Measurements from ENCODE around the gene UVRAG.

UVRAG gene

DNA sequence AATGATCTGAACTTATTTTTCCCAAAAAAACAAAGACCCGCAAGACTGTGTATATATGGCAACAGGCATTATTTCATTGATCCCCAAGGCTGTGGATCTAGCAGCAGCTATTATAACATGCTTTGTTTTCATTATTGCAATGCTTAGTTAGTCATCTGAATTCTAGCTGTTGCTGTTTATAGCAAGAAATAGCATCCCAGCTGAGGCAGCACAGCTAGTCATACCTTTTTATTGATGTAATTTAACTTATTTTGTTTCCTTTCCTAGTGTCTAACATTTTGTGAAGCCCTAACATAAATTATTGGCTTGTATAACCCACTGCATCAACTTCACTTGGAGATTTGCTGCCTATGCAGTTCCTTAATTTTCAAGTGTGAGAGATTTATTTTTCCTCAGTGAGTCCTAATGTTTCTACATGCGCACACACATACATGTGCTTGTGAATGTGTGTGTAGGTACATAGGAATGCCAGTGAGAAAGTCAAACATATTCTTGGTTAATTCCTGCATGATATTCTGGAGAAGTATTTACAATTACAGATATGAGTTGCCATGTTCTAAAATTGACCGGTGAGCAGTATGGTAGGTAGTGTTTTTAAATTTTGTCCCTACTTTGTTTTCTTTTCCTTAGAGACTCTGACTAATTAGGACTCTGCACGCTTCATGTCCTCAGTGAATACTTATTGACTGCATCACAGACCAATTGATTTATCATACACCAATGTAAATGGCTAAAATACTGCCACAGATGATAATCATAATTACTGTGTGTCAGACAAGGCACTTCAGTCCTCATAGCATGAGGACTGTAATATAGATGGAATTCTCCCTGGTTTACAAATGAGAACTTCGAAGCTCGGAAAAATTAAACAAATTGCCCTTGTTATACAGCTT lies 272.0 kb downstream of the UVRAG start:
- H3K27me3 ChIP-seq (ENCODE audit: control insufficient read depth in 2 of 2, insufficient read depth in 2 of 2, low read length in 2 of 2) = no peaks in the 10 kb centered on the region
- no peak overlapping the region for H3K9ac ChIP-seq (ENCODE audit: low read depth in 1 of 2, low read length in 2 of 2)
- no peaks in the 10 kb centered on the region for H3K9me3 ChIP-seq (ENCODE audit: control insufficient read depth in 2 of 2, low read length in 2 of 2)
- H3K4me3 ChIP-seq (ENCODE audit: low read length in 2 of 2) = no peak overlapping the region
- peaks cover 0 to 3% of the 10 kb centered on the region in 2 donors for H3K36me3 ChIP-seq (ENCODE audit: control insufficient read depth in 2 of 2, insufficient read depth in 2 of 2, low read length in 2 of 2)
- H3K27ac ChIP-seq (ENCODE audit: low read depth in 2 of 2, low read length in 2 of 2) = no peak overlapping the region
- peaks cover 0 to 3% of the 10 kb centered on the region in 2 donors for H3K4me1 ChIP-seq (ENCODE audit: control insufficient read depth in 2 of 2, insufficient read depth in 2 of 2, low read length in 2 of 2)

DNA sequence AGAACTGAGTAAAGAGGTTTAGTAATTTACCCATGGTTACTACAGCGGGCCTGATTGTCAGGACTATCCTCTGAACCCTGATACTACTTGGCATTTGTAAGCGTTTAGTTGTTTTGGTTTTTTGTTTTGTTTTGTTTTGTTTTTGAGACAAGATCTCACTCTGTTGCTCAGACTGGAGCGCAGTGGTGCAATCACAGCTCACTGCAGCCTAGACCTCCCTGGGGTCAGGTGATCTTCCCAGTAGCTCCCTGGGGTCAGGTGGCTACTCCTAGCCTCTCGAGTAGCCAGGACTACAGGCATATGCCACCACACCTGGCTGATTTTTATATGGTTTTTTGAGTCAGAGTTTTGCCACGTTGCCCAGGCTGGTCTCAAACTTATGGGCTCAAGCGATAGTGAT lies 272.7 kb downstream of the UVRAG start:
- no peak overlapping the region for H3K27ac ChIP-seq (ENCODE audit: low read depth in 2 of 2, low read length in 2 of 2)
- H3K9ac ChIP-seq (ENCODE audit: low read depth in 1 of 2, low read length in 2 of 2) = no peak overlapping the region
- no peak overlapping the region for H3K4me3 ChIP-seq (ENCODE audit: low read length in 2 of 2)
- no peaks in the 10 kb centered on the region for H3K27me3 ChIP-seq (ENCODE audit: control insufficient read depth in 2 of 2, insufficient read depth in 2 of 2, low read length in 2 of 2)
- H3K4me1 ChIP-seq (ENCODE audit: control insufficient read depth in 2 of 2, insufficient read depth in 2 of 2, low read length in 2 of 2) = peaks cover 0 to 3% of the 10 kb centered on the region in 2 donors
- H3K9me3 ChIP-seq (ENCODE audit: control insufficient read depth in 2 of 2, low read length in 2 of 2) = no peaks in the 10 kb centered on the region
- H3K36me3 ChIP-seq (ENCODE audit: control insufficient read depth in 2 of 2, insufficient read depth in 2 of 2, low read length in 2 of 2) = peaks cover 0 to 3% of the 10 kb centered on the region in 2 donors

DNA sequence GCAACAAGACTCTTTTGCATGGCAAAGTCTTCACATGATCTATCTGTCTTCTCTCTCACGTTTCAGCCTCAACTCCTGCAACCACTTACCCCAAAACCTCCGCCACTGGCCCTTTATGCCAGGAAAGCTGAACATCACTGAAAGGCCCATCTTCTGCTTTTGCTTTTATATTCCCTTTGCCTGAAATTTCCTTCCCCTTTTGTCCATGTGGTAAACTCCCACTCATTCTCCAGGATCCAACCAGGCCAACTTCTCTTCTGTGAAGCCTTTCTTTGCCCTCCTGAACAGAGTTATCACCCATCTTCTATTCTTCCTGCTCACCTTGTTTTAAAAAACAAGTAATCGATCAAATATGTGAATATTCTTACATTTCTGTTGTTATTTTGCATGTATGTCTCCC lies 273.5 kb downstream of the UVRAG start:
- Histone ChIP-seq H3K27ac (ENCODE audit: low read depth in 2 of 2, low read length in 2 of 2) (no peak overlapping the region), H3K4me3 (ENCODE audit: low read length in 2 of 2) (no peak overlapping the region), H3K27me3 (ENCODE audit: control insufficient read depth in 2 of 2, insufficient read depth in 2 of 2, low read length in 2 of 2) (no peaks in the 10 kb centered on the region), H3K9me3 (ENCODE audit: control insufficient read depth in 2 of 2, low read length in 2 of 2) (no peaks in the 10 kb centered on the region), H3K4me1 (ENCODE audit: control insufficient read depth in 2 of 2, insufficient read depth in 2 of 2, low read length in 2 of 2) (peaks cover 0 to 3% of the 10 kb centered on the region in 2 donors), H3K36me3 (ENCODE audit: control insufficient read depth in 2 of 2, insufficient read depth in 2 of 2, low read length in 2 of 2) (peaks cover 0 to 3% of the 10 kb centered on the region in 2 donors), H3K9ac (ENCODE audit: low read depth in 1 of 2, low read length in 2 of 2) (no peak overlapping the region)

DNA sequence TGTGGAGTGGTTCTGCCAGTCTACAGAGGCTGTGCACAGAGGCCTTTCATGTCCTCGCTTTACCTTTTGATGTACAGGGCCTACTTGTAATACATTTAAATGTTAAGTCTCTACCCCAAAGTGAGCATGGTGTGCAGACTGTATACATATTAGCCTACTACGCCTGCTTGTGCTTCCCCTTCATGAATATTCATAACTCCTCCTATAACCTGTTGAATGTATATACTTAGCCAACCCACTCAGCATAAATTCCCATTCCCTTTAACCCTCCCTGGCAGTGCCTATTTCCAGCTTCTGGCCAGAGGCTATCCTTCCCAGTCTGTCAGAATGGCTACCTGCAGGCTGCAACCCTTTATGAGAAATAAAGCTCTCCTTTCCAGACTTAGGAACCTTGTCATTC lies 275.2 kb downstream of the UVRAG start:
- no peak overlapping the region for H3K4me3 ChIP-seq (ENCODE audit: low read length in 2 of 2)
- no peak overlapping the region for H3K27ac ChIP-seq (ENCODE audit: low read depth in 2 of 2, low read length in 2 of 2)
- H3K9ac ChIP-seq (ENCODE audit: low read depth in 1 of 2, low read length in 2 of 2) = no peak overlapping the region
- H3K36me3 ChIP-seq (ENCODE audit: control insufficient read depth in 2 of 2, insufficient read depth in 2 of 2, low read length in 2 of 2) = peaks cover 0 to 3% of the 10 kb centered on the region in 2 donors
- no peaks in the 10 kb centered on the region for H3K9me3 ChIP-seq (ENCODE audit: control insufficient read depth in 2 of 2, low read length in 2 of 2)
- H3K27me3 ChIP-seq (ENCODE audit: control insufficient read depth in 2 of 2, insufficient read depth in 2 of 2, low read length in 2 of 2) = no peaks in the 10 kb centered on the region
- no peaks in the 10 kb centered on the region for H3K4me1 ChIP-seq (ENCODE audit: control insufficient read depth in 2 of 2, insufficient read depth in 2 of 2, low read length in 2 of 2)

DNA sequence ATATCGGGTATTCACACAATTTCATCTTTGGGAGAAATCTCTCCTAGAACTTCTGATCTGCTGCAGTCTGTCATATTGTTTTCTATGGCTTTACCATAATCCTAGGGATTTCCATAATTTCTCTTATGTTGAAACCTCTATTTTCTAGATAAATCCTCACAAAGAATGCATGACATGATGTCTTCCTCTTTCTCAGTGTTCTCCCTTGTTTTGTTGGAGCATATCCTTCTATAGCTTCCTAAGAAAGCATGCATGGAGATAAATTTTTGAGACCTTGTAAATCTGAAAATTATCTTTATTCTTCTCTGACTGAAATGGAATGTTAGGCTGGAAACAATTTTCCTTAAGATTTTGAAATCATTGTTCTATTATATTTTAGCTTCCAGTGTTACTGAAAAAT lies 275.8 kb downstream of the UVRAG start:
- Histone ChIP-seq H3K4me3 (ENCODE audit: low read length in 2 of 2) (no peak overlapping the region), H3K9ac (ENCODE audit: low read depth in 1 of 2, low read length in 2 of 2) (no peak overlapping the region), H3K27ac (ENCODE audit: low read depth in 2 of 2, low read length in 2 of 2) (no peak overlapping the region), H3K9me3 (ENCODE audit: control insufficient read depth in 2 of 2, low read length in 2 of 2) (no peaks in the 10 kb centered on the region), H3K4me1 (ENCODE audit: control insufficient read depth in 2 of 2, insufficient read depth in 2 of 2, low read length in 2 of 2) (no peaks in the 10 kb centered on the region), H3K36me3 (ENCODE audit: control insufficient read depth in 2 of 2, insufficient read depth in 2 of 2, low read length in 2 of 2) (peaks cover 0 to 3% of the 10 kb centered on the region in 2 donors), H3K27me3 (ENCODE audit: control insufficient read depth in 2 of 2, insufficient read depth in 2 of 2, low read length in 2 of 2) (no peaks in the 10 kb centered on the region)

DNA sequence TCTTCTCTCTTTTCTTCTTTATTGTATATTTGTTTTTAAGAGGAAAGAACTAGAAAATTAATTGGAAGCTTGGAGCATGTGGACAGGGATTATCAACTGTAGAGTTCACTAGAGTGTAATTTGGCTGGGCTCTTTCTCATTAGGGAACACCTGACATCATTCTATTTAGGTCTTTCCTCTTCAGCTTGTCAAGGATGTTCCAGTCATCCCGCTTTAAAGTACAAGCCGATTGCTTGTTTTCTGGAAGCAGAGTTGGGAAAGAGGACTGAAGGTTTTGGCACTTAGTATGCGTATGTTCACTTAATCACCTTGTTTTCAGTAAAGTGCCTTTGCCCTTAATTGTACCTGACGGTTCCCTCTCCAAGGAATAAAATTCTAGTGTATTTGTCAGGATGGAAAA lies 279.7 kb downstream of the UVRAG start:
- no peaks in the 10 kb centered on the region for H3K4me1 ChIP-seq (ENCODE audit: control insufficient read depth in 2 of 2, insufficient read depth in 2 of 2, low read length in 2 of 2)
- H3K9ac ChIP-seq (ENCODE audit: low read depth in 1 of 2, low read length in 2 of 2) = no peak overlapping the region
- H3K9me3 ChIP-seq (ENCODE audit: control insufficient read depth in 2 of 2, low read length in 2 of 2) = no peaks in the 10 kb centered on the region
- H3K36me3 ChIP-seq (ENCODE audit: control insufficient read depth in 2 of 2, insufficient read depth in 2 of 2, low read length in 2 of 2) = peaks cover 0 to 3% of the 10 kb centered on the region in 2 donors
- H3K4me3 ChIP-seq (ENCODE audit: low read length in 2 of 2) = no peak overlapping the region
- no peak overlapping the region for H3K27ac ChIP-seq (ENCODE audit: low read depth in 2 of 2, low read length in 2 of 2)
- no peaks in the 10 kb centered on the region for H3K27me3 ChIP-seq (ENCODE audit: control insufficient read depth in 2 of 2, insufficient read depth in 2 of 2, low read length in 2 of 2)

DNA sequence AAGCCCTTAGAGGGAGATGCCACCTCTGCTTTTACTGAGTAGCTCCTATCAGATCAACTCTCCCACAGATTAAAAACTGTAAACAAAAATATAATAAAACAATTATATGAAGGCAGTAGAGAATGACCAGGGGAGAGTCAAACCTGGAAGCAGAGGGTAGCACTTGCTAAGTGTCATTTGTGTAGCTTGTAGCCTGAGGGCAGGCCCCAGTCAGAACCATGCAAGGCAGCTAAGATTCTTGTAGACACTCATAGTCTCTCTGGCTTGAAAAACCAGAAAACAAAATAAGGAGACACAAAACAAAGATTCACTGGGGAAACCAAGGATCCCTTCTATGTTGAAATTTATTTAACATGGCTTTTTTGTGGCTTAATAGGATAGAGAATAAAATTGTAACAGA lies 280.9 kb downstream of the UVRAG start:
- Histone ChIP-seq H3K9ac (ENCODE audit: low read depth in 1 of 2, low read length in 2 of 2) (no peak overlapping the region), H3K27ac (ENCODE audit: low read depth in 2 of 2, low read length in 2 of 2) (no peak overlapping the region), H3K9me3 (ENCODE audit: control insufficient read depth in 2 of 2, low read length in 2 of 2) (no peaks in the 10 kb centered on the region), H3K4me3 (ENCODE audit: low read length in 2 of 2) (no peak overlapping the region), H3K36me3 (ENCODE audit: control insufficient read depth in 2 of 2, insufficient read depth in 2 of 2, low read length in 2 of 2) (no peaks in the 10 kb centered on the region), H3K4me1 (ENCODE audit: control insufficient read depth in 2 of 2, insufficient read depth in 2 of 2, low read length in 2 of 2) (no peaks in the 10 kb centered on the region), H3K27me3 (ENCODE audit: control insufficient read depth in 2 of 2, insufficient read depth in 2 of 2, low read length in 2 of 2) (no peaks in the 10 kb centered on the region)

DNA sequence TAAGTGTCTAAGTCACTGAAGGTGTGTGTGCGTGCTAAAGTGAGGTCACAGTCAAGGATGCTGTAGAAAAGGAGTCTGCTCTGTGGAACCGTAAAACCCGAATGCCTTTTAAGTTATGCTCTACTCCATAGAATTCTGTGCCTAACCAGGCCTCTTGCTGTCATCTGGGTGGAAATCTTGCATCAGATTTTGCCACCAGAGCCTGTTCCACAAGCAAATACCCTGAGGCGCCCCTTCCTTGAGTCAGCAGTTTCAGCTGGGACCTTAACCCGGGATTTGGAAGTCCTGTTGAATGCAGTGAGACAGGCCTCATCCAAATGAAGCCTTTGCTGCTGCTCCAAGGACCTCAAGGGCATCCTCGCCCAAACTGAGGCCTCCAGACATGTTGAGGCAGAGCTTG lies 281.5 kb downstream of the UVRAG start:
- H3K27me3 ChIP-seq (ENCODE audit: control insufficient read depth in 2 of 2, insufficient read depth in 2 of 2, low read length in 2 of 2) = no peaks in the 10 kb centered on the region
- H3K27ac ChIP-seq (ENCODE audit: low read depth in 2 of 2, low read length in 2 of 2) = no peak overlapping the region
- no peaks in the 10 kb centered on the region for H3K4me1 ChIP-seq (ENCODE audit: control insufficient read depth in 2 of 2, insufficient read depth in 2 of 2, low read length in 2 of 2)
- H3K4me3 ChIP-seq (ENCODE audit: low read length in 2 of 2) = no peak overlapping the region
- no peak overlapping the region for H3K9ac ChIP-seq (ENCODE audit: low read depth in 1 of 2, low read length in 2 of 2)
- no peaks in the 10 kb centered on the region for H3K36me3 ChIP-seq (ENCODE audit: control insufficient read depth in 2 of 2, insufficient read depth in 2 of 2, low read length in 2 of 2)
- no peaks in the 10 kb centered on the region for H3K9me3 ChIP-seq (ENCODE audit: control insufficient read depth in 2 of 2, low read length in 2 of 2)

DNA sequence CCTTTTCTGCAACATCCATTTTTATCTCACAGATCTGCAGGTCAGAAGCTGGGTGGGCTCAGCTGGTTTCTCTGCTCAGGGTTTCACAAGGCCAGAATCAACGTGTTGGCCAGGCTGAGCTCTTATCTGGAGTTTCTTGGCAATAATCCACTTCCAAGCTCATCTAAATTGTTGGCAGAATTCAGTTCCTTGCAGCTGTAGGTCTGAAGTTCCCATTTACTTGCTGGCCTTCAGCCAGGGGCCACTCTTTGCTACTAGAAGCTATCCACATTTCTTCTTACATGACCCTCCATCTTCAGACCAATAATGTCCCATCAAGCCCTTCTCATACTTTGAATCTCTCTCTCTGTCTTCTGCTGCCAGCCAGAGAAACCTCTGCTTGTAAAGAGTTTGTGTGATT lies 287.8 kb downstream of the UVRAG start:
- Histone ChIP-seq H3K9ac (ENCODE audit: low read depth in 1 of 2, low read length in 2 of 2) (no peak overlapping the region), H3K4me3 (ENCODE audit: low read length in 2 of 2) (no peak overlapping the region), H3K27ac (ENCODE audit: low read depth in 2 of 2, low read length in 2 of 2) (no peak overlapping the region), H3K36me3 (ENCODE audit: control insufficient read depth in 2 of 2, insufficient read depth in 2 of 2, low read length in 2 of 2) (no peaks in the 10 kb centered on the region), H3K9me3 (ENCODE audit: control insufficient read depth in 2 of 2, low read length in 2 of 2) (no peaks in the 10 kb centered on the region), H3K27me3 (ENCODE audit: control insufficient read depth in 2 of 2, insufficient read depth in 2 of 2, low read length in 2 of 2) (no peaks in the 10 kb centered on the region), H3K4me1 (ENCODE audit: control insufficient read depth in 2 of 2, insufficient read depth in 2 of 2, low read length in 2 of 2) (peaks cover 0 to 5% of the 10 kb centered on the region in 2 donors)

DNA sequence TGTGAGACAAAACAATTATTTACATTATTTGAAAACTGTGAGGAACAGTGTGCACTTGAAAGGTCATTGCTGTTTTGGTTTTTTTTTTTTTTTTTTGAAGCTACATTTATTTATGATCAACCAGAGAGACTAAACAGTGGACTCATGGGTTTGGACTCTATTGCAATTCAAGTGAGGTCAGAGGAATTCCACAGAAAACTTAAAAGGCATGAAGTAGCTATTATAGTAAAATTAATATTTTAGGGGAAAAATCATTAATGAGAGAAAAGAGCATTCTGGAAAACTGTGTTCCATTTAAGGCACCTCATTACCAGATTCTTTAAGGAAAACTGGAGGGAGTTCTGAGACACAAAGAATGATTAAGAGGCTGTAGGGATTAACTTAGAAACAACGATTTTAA lies 288.4 kb downstream of the UVRAG start:
- Histone ChIP-seq H3K9ac (ENCODE audit: low read depth in 1 of 2, low read length in 2 of 2) (no peak overlapping the region), H3K27me3 (ENCODE audit: control insufficient read depth in 2 of 2, insufficient read depth in 2 of 2, low read length in 2 of 2) (no peaks in the 10 kb centered on the region), H3K27ac (ENCODE audit: low read depth in 2 of 2, low read length in 2 of 2) (no peak overlapping the region), H3K4me1 (ENCODE audit: control insufficient read depth in 2 of 2, insufficient read depth in 2 of 2, low read length in 2 of 2) (peaks cover 0 to 5% of the 10 kb centered on the region in 2 donors), H3K4me3 (ENCODE audit: low read length in 2 of 2) (no peak overlapping the region), H3K9me3 (ENCODE audit: control insufficient read depth in 2 of 2, low read length in 2 of 2) (no peaks in the 10 kb centered on the region), H3K36me3 (ENCODE audit: control insufficient read depth in 2 of 2, insufficient read depth in 2 of 2, low read length in 2 of 2) (no peaks in the 10 kb centered on the region)

Data from mucosa of rectum (tissue), 2 donors.